ENCODE measurements around the gene KYAT1. TPM values are rescaled to one million over a fixed set of nuclear protein-coding genes. Genes with fewer than 3 reads are reported as not detected.

KYAT1 gene
- total RNA-seq, 1 experiment from 2014 or later, result 34.1 TPM

DNA sequence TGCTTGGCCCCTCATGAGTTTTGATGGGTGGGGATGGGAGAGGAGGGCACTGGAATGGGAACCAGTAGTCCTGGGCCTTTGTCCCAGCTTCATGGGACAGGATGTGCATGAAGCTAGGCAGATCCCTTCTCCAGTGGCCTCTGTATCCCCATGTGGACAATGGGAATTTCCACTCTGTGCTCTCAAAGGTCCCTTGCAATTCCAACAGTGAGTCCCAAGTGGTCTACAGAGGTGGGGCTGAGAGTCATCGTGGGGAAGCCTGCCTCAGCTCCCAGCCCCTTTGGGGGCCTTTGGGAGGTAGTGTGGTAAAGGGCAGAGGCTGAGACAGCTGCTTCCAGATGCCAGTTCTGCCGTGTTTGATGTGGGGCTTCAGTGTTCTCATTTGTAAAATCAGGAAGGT lies 37.2 kb upstream of the KYAT1 start (continued):
- TF ChIP-seq, protein P1, sequence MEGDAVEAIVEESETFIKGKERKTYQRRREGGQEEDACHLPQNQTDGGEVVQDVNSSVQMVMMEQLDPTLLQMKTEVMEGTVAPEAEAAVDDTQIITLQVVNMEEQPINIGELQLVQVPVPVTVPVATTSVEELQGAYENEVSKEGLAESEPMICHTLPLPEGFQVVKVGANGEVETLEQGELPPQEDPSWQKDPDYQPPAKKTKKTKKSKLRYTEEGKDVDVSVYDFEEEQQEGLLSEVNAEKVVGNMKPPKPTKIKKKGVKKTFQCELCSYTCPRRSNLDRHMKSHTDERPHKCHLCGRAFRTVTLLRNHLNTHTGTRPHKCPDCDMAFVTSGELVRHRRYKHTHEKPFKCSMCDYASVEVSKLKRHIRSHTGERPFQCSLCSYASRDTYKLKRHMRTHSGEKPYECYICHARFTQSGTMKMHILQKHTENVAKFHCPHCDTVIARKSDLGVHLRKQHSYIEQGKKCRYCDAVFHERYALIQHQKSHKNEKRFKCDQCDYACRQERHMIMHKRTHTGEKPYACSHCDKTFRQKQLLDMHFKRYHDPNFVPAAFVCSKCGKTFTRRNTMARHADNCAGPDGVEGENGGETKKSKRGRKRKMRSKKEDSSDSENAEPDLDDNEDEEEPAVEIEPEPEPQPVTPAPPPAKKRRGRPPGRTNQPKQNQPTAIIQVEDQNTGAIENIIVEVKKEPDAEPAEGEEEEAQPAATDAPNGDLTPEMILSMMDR (IDR thresholded peaks at IDR 0.05), result no peak
- TF ChIP-seq KAT7 (CRISPR knock-in tag; IDR thresholded peaks at IDR 0.05; ENCODE audit: borderline replicate concordance), result no peak
- TF ChIP-seq, protein P2, sequence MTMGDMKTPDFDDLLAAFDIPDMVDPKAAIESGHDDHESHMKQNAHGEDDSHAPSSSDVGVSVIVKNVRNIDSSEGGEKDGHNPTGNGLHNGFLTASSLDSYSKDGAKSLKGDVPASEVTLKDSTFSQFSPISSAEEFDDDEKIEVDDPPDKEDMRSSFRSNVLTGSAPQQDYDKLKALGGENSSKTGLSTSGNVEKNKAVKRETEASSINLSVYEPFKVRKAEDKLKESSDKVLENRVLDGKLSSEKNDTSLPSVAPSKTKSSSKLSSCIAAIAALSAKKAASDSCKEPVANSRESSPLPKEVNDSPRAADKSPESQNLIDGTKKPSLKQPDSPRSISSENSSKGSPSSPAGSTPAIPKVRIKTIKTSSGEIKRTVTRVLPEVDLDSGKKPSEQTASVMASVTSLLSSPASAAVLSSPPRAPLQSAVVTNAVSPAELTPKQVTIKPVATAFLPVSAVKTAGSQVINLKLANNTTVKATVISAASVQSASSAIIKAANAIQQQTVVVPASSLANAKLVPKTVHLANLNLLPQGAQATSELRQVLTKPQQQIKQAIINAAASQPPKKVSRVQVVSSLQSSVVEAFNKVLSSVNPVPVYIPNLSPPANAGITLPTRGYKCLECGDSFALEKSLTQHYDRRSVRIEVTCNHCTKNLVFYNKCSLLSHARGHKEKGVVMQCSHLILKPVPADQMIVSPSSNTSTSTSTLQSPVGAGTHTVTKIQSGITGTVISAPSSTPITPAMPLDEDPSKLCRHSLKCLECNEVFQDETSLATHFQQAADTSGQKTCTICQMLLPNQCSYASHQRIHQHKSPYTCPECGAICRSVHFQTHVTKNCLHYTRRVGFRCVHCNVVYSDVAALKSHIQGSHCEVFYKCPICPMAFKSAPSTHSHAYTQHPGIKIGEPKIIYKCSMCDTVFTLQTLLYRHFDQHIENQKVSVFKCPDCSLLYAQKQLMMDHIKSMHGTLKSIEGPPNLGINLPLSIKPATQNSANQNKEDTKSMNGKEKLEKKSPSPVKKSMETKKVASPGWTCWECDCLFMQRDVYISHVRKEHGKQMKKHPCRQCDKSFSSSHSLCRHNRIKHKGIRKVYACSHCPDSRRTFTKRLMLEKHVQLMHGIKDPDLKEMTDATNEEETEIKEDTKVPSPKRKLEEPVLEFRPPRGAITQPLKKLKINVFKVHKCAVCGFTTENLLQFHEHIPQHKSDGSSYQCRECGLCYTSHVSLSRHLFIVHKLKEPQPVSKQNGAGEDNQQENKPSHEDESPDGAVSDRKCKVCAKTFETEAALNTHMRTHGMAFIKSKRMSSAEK (CRISPR knock-in tag; IDR thresholded peaks at IDR 0.05; ENCODE audit: borderline replicate concordance), result no peak
- TF ChIP-seq, protein P3, sequence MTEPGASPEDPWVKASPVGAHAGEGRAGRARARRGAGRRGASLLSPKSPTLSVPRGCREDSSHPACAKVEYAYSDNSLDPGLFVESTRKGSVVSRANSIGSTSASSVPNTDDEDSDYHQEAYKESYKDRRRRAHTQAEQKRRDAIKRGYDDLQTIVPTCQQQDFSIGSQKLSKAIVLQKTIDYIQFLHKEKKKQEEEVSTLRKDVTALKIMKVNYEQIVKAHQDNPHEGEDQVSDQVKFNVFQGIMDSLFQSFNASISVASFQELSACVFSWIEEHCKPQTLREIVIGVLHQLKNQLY (CRISPR knock-in tag; IDR thresholded peaks at IDR 0.05), result no peak
- TF ChIP-seq ATF1 (CRISPR knock-in tag; IDR thresholded peaks at IDR 0.05), result no peak
- TF ChIP-seq GRHL2 (CRISPR knock-in tag; IDR thresholded peaks at IDR 0.05; ENCODE audit: insufficient replicate concordance, severe bottlenecking), result no peak
- TF ChIP-seq, protein P4, sequence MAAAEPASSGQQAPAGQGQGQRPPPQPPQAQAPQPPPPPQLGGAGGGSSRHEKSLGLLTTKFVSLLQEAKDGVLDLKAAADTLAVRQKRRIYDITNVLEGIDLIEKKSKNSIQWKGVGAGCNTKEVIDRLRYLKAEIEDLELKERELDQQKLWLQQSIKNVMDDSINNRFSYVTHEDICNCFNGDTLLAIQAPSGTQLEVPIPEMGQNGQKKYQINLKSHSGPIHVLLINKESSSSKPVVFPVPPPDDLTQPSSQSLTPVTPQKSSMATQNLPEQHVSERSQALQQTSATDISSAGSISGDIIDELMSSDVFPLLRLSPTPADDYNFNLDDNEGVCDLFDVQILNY (CRISPR knock-in tag; IDR thresholded peaks at IDR 0.05), result no peak
- no peak for TF ChIP-seq MXD4 (CRISPR knock-in tag; IDR thresholded peaks at IDR 0.05; ENCODE audit: borderline replicate concordance)
- TF ChIP-seq ETV6 (CRISPR knock-in tag; IDR thresholded peaks at IDR 0.05), result no peak
- TF ChIP-seq, protein P5, sequence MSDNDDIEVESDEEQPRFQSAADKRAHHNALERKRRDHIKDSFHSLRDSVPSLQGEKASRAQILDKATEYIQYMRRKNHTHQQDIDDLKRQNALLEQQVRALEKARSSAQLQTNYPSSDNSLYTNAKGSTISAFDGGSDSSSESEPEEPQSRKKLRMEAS (CRISPR knock-in tag; IDR thresholded peaks at IDR 0.05), result no peak
- TF ChIP-seq, protein P6, sequence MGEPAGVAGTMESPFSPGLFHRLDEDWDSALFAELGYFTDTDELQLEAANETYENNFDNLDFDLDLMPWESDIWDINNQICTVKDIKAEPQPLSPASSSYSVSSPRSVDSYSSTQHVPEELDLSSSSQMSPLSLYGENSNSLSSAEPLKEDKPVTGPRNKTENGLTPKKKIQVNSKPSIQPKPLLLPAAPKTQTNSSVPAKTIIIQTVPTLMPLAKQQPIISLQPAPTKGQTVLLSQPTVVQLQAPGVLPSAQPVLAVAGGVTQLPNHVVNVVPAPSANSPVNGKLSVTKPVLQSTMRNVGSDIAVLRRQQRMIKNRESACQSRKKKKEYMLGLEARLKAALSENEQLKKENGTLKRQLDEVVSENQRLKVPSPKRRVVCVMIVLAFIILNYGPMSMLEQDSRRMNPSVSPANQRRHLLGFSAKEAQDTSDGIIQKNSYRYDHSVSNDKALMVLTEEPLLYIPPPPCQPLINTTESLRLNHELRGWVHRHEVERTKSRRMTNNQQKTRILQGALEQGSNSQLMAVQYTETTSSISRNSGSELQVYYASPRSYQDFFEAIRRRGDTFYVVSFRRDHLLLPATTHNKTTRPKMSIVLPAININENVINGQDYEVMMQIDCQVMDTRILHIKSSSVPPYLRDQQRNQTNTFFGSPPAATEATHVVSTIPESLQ (CRISPR knock-in tag; IDR thresholded peaks at IDR 0.05), result no peak

DNA sequence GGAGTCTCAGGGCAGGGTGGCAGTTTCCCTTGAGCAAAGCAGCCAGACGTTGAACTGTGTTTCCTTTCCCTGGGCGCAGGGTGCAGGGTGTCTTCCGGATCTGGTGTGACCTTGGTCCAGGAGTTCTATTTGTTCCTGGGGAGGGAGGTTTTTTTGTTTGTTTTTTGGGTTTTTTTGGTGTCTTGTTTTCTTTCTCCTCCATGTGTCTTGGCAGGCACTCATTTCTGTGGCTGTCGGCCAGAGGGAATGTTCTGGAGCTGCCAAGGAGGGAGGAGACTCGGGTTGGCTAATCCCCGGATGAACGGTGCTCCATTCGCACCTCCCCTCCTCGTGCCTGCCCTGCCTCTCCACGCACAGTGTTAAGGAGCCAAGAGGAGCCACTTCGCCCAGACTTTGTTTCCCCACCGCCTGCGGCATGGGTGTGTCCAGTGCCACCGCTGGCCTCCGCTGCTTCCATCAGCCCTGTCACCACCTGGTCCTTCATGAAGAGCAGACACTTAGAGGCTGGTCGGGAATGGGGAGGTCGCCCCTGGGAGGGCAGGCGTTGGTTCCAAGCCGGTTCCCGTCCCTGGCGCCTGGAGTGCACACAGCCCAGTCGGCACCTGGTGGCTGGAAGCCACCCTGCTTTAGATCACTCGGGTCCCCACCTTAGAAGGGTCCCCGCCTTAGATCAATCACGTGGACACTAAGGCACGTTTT lies 35.5 kb upstream of the KYAT1 start:
- CTCF ChIA-PET, result no interaction called here
- ATAC-seq, result no peak
- peaks cover 23% of the 10 kb centered on the region for H3K4me1 Mint-ChIP-seq
- H3K27me3 Mint-ChIP-seq (ENCODE audit: low read depth), result no peaks in the 10 kb centered on the region
- peaks cover 29% of the 10 kb centered on the region for H3K36me3 Mint-ChIP-seq
- POLR2A ChIA-PET, result no interaction called here
- H3K4me3 Mint-ChIP-seq, result no peak overlapping the region
- H3K9me3 Mint-ChIP-seq, result no peaks in the 10 kb centered on the region
- H3K27ac Mint-ChIP-seq, result peak overlapping the region; percentile 91; the same call in 1 of the 2 replicates
- TF ChIP-seq, protein P7, sequence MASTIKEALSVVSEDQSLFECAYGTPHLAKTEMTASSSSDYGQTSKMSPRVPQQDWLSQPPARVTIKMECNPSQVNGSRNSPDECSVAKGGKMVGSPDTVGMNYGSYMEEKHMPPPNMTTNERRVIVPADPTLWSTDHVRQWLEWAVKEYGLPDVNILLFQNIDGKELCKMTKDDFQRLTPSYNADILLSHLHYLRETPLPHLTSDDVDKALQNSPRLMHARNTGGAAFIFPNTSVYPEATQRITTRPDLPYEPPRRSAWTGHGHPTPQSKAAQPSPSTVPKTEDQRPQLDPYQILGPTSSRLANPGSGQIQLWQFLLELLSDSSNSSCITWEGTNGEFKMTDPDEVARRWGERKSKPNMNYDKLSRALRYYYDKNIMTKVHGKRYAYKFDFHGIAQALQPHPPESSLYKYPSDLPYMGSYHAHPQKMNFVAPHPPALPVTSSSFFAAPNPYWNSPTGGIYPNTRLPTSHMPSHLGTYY (CRISPR knock-in tag; IDR thresholded peaks at IDR 0.05), result no peak
- no peak for DNase-seq (ENCODE audit: low spot score)
